ENCODE data around the gene TSPOAP1.

Gene TSPOAP1

GRCh38 chr17:58253082-58253481, 75.5 kb downstream of the TSPOAP1 start:
- no peak for DNase-seq (ENCODE audit: low spot score)

DNA sequence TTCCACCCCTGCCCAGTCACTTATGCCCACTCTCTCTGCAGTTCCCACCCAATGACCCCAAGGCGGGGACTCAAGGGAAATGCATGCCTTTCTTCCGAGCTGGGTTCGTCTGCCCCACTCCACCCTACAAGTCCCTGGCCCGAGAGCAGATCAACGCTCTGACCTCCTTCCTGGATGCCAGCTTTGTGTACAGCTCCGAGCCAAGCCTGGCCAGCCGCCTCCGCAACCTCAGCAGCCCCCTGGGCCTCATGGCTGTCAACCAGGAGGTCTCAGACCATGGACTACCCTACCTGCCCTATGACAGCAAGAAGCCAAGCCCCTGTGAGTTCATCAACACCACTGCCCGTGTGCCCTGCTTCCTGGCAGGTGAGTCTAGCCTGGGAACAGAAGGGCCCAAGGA, 76.5 kb downstream of the TSPOAP1 start:
- DNase-seq (ENCODE audit: low spot score): no peak
